ENCODE measurements around the gene ISM1.

- TF ChIP-seq POLR2A (IDR thresholded peaks at IDR 0.05): no peak
- TF ChIP-seq CTCF (IDR thresholded peaks at IDR 0.05): peak in 2 of 6 experiments; percentile 19 to 38
Observed at GRCh38 chr20:13325033-13325432, 104.0 kb downstream of the ISM1 start.
